Peyer's patch (tissue), 4 donors: Measurements from ENCODE around the gene C1QL2.

Experiments
- POLR2A ChIP-seq, 2 donors: fragments of 450-650 bp; IDR thresholded peaks; one replicate each; pipeline ENCODE4 v1.5.1; 2017; ENCODE audit warnings: antibody characterized with exemption in 2 of 2, mild to moderate bottlenecking in 2 of 2, moderate library complexity in 2 of 2
- TF ChIP-seq, protein P1 (sequence below), 6 experiments: fragments of 450-650 bp in 4 of 6; fragments of 200-600 bp in 2 of 6; sonication (generic) in 1 of 6; IDR thresholded peaks; one replicate each; pipeline ENCODE4 v1.5.1; 2017 to 2019; ENCODE audit warnings: antibody characterized with exemption in 6 of 6, mild to moderate bottlenecking in 3 of 6, moderate library complexity in 1 of 6

DNA sequence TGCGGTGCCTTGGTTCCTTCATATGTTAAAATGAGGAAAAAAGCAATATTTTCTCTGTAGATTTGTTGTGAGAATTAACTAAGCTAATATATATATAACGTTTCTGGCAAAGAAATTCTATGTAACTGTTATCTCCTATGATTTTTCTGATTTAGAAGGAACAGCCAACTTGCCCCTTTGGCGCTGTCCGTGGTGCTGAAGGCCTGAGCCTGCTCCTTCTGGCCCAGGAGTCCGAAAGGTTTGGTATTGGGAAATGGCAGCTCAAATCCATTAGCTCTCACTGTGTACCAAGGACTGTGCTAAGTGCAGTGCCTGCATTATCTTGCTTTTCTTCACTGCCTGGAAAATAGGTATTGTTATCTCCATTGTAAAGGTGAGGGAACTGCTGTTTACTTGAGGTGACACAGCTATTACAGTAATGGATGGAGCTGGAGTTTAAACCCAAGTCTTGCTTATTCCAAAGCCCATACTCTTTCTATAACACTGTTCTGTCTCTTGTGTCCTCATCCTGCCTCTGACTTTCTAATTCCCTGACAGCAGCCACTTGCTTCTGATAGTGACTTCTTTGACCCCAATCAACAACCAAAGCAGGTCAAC lies 52.2 kb downstream of the C1QL2 start:
- TF ChIP-seq, protein P1, sequence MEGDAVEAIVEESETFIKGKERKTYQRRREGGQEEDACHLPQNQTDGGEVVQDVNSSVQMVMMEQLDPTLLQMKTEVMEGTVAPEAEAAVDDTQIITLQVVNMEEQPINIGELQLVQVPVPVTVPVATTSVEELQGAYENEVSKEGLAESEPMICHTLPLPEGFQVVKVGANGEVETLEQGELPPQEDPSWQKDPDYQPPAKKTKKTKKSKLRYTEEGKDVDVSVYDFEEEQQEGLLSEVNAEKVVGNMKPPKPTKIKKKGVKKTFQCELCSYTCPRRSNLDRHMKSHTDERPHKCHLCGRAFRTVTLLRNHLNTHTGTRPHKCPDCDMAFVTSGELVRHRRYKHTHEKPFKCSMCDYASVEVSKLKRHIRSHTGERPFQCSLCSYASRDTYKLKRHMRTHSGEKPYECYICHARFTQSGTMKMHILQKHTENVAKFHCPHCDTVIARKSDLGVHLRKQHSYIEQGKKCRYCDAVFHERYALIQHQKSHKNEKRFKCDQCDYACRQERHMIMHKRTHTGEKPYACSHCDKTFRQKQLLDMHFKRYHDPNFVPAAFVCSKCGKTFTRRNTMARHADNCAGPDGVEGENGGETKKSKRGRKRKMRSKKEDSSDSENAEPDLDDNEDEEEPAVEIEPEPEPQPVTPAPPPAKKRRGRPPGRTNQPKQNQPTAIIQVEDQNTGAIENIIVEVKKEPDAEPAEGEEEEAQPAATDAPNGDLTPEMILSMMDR (IDR thresholded peaks at IDR 0.05), result no peak
- no peak for TF ChIP-seq POLR2A (IDR thresholded peaks at IDR 0.05)
